HG02642 (cell line): ENCODE measurements around the gene EPHB2.

ENCODE experiments used
- ATAC-seq: cut with Tn5 transposase; IDR thresholded peaks from one replicate; pipeline ENCODE4 v1.9.1; 2021; ENCODE audit warnings: mild to moderate bottlenecking; ENCODE audit not compliant: unreplicated experiment, poor library complexity

EPHB2 gene

DNA sequence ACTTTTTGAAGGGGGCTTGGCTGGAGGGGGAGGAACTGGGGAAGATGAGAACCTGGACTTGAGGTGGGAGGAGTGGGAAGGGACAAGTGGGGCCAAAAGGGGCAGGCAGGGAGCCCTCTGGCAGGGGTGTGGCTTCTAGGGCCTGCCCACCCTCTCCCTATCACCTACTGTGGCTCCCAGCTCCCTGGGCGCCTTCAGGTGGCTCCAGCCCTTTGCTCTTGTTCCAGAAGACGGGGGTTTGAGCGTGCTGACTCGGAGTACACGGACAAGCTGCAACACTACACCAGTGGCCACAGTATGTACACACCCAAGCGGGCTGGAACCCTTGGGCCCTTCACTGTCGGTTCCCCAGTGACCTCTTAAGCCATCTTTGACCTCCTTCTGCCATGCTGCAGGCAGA is 185.5 kb downstream of the EPHB2 start:
- no peak for ATAC-seq

- no peak for ATAC-seq
Observed at GRCh38 chr1:22900451-22900850, 189.8 kb downstream of the EPHB2 start.

- ATAC-seq: no peak
Observed at GRCh38 chr1:22903113-22903512, 192.5 kb downstream of the EPHB2 start.

GRCh38 chr1:22906968-22907367 is 196.3 kb downstream of the EPHB2 start:
- ATAC-seq: no peak

GRCh38 chr1:22907528-22907927 is 196.9 kb downstream of the EPHB2 start:
- ATAC-seq: no peak

GRCh38 chr1:22908880-22909426 is 198.3 kb downstream of the EPHB2 start:
- ATAC-seq: no peak

- ATAC-seq: no peak
Observed at GRCh38 chr1:22910286-22910685, 199.6 kb downstream of the EPHB2 start.

DNA sequence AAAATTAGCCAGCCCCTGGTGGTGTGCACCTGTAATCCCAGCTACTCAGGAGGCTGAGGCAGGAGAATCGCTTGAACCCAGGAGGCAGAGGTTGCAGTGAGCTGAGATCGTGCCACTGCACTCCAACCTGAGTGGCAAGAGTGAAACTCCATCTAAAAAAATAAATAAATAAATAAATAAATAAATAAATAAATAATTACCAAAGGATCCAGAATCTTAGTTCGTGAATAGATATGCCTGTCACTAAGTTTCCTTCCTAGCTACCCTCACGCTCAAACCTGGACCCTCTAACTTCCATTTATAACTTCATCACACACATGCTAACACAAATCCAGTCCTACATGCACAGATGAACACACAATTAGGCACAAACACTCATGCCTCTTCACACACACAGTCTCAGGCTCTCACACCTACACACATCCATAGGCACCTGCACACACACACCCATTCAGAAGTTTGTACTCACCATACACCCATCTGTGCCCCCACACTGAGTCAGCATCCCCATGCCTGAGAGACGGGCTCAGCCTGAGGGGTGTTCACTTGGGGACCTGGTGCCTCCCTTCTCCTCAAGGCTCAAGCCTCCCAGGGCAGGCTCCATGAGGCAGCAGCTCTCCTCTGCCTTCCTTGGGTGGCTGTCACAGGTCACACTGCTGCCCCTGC is 200.5 kb downstream of the EPHB2 start:
- no peak for ATAC-seq

DNA sequence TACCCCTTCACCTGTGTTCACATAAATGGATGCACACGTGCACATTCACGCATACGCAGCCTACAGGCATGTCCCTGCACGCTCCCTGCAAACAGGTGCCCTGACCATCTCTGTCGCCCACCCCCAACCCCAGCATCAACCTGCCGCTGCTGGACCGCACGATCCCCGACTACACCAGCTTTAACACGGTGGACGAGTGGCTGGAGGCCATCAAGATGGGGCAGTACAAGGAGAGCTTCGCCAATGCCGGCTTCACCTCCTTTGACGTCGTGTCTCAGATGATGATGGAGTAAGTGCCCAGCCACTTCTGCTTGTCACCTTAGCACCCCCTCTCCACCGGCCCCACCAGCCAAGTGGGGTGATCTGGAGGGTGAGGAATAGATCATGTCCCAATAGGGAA is 201.7 kb downstream of the EPHB2 start:
- no peak for ATAC-seq

GRCh38 chr1:22913421-22914141 is 202.9 kb downstream of the EPHB2 start:
- ATAC-seq: no peak

DNA sequence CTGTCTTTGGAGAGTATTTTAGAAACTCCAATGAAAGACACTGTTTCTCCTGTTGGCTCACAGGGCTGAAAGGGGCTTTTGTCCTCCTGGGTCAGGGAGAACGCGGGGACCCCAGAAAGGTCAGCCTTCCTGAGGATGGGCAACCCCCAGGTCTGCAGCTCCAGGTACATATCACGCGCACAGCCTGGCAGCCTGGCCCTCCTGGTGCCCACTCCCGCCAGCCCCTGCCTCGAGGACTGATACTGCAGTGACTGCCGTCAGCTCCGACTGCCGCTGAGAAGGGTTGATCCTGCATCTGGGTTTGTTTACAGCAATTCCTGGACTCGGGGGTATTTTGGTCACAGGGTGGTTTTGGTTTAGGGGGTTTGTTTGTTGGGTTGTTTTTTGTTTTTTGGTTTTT is 203.5 kb downstream of the EPHB2 start:
- ATAC-seq: no peak

DNA sequence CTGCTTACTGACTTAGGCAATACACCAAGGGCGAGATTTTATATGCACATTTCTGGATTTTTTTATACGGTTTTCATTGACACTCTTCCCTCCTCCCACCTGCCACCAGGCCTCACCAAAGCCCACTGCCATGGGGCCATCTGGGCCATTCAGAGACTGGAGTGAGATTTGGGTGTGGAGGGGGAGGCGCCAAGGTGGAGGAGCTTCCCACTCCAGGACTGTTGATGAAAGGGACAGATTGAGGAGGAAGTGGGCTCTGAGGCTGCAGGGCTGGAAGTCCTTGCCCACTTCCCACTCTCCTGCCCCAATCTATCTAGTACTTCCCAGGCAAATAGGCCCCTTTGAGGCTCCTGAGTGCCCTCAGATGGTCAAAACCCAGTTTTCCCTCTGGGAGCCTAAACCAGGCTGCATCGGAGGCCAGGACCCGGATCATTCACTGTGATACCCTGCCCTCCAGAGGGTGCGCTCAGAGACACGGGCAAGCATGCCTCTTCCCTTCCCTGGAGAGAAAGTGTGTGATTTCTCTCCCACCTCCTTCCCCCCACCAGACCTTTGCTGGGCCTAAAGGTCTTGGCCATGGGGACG is 204.1 kb downstream of the EPHB2 start:
- ATAC-seq: no peak

DNA sequence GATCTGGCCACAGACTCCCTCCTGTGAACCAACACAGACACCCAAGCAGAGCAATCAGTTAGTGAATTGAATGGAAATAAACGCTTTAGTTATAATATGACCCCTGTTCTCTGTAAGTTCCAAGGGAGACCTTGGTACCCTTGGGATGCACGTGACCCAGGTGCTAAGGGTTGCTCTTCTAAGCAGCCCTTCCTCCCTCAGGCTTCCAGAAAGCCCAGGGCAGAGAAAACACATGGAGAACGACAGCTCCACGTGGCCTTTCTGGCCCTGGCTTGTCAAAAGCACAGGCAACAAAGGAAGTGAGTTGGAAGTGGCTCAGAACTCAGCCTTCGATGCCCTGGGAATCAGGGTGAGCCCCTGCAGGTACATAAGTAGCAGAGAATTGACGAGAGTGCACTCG is 204.6 kb downstream of the EPHB2 start:
- no peak for ATAC-seq

DNA sequence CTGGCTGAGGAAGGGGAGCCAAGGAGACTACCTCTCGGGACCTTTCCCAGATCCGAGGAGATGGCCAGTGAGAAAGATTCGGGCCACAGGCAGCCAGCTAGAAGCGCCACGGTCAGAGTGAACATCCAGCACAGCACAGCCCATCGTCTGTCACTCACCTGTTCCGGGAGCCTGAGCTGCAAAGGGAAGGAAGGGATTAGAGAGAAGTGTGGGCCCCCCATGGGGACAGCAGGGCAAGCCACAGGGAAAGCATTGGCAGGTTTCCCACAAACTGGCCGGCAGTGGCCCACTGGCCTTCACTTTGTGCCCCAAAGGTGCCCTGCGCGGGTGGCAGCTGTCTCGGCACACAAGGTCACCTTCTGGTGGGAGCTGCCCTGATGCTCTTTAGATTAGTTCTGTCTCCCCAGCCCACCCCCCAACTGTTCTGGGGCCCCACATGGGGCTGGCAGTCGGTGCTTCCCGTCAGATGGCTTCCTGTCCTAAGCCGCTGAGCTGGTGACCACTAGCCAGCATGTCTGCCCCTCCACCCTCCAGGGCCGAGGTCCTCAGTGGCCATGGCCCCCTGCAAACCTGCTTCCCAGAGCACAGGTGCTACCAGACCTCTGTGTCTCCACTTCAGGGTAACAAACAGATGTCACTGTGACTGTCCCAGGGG is 205.3 kb downstream of the EPHB2 start:
- ATAC-seq: no peak

DNA sequence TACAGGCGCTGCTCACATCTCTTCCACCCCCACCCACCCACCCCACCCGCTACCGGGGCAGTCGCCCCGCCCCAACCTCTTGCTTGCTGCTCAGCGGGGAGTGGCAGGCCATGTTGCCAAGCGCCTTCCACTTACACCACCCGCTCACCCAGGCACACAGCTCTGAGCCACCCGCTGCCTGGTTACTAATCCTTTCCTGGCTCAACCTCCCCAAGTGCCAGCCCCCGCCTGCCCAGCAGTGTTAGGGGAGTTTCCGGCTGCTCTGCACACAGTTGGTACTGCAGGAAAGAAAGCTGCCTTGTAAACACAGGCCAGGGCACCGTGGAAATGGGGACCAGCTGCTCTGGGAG is 205.8 kb downstream of the EPHB2 start:
- ATAC-seq: no peak

- no peak for ATAC-seq
Observed at GRCh38 chr1:22917989-22918388, 207.3 kb downstream of the EPHB2 start.

DNA sequence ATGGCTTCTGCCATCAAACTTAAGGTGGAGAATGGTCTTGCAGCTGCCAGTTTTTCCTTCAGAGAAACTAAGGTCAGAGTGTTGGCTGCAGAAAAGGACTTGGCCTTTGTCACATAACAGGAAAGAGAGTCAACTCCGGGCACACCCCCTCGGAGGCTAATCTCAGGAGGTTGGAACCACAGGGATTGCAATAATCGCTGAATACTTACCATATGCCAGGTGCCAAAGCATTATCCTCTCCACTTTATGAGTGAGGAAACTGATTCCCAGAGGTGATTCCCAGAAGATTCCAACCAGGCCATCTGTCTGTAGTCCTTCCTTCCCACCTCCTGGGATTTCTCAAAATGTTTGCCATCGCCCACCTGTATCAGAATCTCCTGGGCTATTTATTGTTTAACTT is 208.0 kb downstream of the EPHB2 start:
- ATAC-seq: no peak

- no peak for ATAC-seq
Observed at GRCh38 chr1:22919341-22920025, 208.8 kb downstream of the EPHB2 start.

- no peak for ATAC-seq
Observed at GRCh38 chr1:22920026-22920733, 209.5 kb downstream of the EPHB2 start.
